Left ventricle myocardium superior (tissue), 1 donor: ENCODE data around the gene FLT4. TPM values are rescaled to one million over a fixed set of nuclear protein-coding genes. Genes with fewer than 3 reads are reported as not detected.
"Not testable (repeated sequence)": the region's sequence is repeated elsewhere in the genome, so short reads cannot be mapped to it uniquely, and the experiment has no call there.

ENCODE experiments used
- ATAC-seq: fragments of 200-7000 bp; cut with Tn5 transposase; one replicate; pipeline ENCODE4 v1.9.1; 2020; ENCODE audit warnings: mild to moderate bottlenecking, moderate library complexity
- DNase-seq: peaks from one replicate; pipeline ENCODE4 v3.0.0-alpha.2; 2020
- intact Hi-C: fragments of 100-400 bp; cut with micrococcal nuclease; formaldehyde crosslinking; loops from one replicate; pipeline ENCODE4 v1.11.0; 2022
- long read RNA-seq: library from polyadenylated mRNA; unstranded; transcript quantifications from one replicate; pipeline ENCODE4 v2.0.0, GENCODE V29; 2021
- total RNA-seq: library from RNA; stranded (reverse); fragmentation: NEBNext Ultra II Directional; extraction: Animal tissue kit (Norgen Biotek cat#: 25700); gene quantifications from one replicate; pipeline ENCODE4 v1.2.1, GENCODE V29; 2021
- donor health status: DM: no; HTN: yes; CAD: no; lungs with severe emphysema.

FLT4 gene
- total RNA-seq: 8.0 TPM
- long read RNA-seq, partial matches to known transcripts: 1 of 4 reads
- long read RNA-seq, other reads (novel, unspliced or antisense): 3 of 4 reads

- peak; percentile 55 for ATAC-seq
- peak; percentile 31 for DNase-seq
- intact Hi-C loops: no loop called here
These were observed at the start of gene FLT4 for GRCh38 chr5:180649297-180650039. Gene FLT4 (minus strand): TSS chr5:180649600. CDS start chr5:180649545, 55 bp downstream.

GRCh38 chr5:180699042-180699441, 49.6 kb upstream of the FLT4 start:
- DNase-seq: no peak
- ATAC-seq: no peak
- intact Hi-C loops: no loop called here

- intact Hi-C loops: no loop called here
- no peak for DNase-seq
These were observed 46.7 kb upstream of the FLT4 start for GRCh38 chr5:180696116-180696515.

GRCh38 chr5:180692429-180692828, 43.0 kb upstream of the FLT4 start:
- DNase-seq: no peak
- ATAC-seq: no peak
- intact Hi-C loops: no loop called here

More at GRCh38 chr5:180696116-180696515, 46.7 kb upstream of the FLT4 start:
- no peak for ATAC-seq

GRCh38 chr5:180691046-180691445, 41.6 kb upstream of the FLT4 start:
- DNase-seq (no peak), ATAC-seq (no peak)
- intact Hi-C loops: no loop called here

GRCh38 chr5:180690562-180690961, 41.2 kb upstream of the FLT4 start:
- ATAC-seq: no peak
- intact Hi-C loops: no loop called here
- DNase-seq: no peak

GRCh38 chr5:180689775-180690174, 40.4 kb upstream of the FLT4 start:
- no peak for DNase-seq
- no peak for ATAC-seq
- intact Hi-C loops: no loop called here

- no peak for ATAC-seq
- intact Hi-C loops: no loop called here
- no peak for DNase-seq
These were observed 39.8 kb upstream of the FLT4 start for GRCh38 chr5:180689071-180689694.

- intact Hi-C loops: no loop called here
- DNase-seq (no peak), ATAC-seq (no peak)
These were observed 39.1 kb upstream of the FLT4 start for GRCh38 chr5:180688330-180689070.

- DNase-seq, ATAC-seq, intact Hi-C loops: not testable (repeated sequence)
These were observed 37.4 kb upstream of the FLT4 start for GRCh38 chr5:180686799-180687198.

- ATAC-seq (no peak), DNase-seq (no peak)
- intact Hi-C loops: no loop called here
These were observed 35.3 kb upstream of the FLT4 start for GRCh38 chr5:180684623-180685161.

- ATAC-seq: no peak
- intact Hi-C loops: no loop called here
- DNase-seq: no peak
These were observed 34.0 kb upstream of the FLT4 start for GRCh38 chr5:180683220-180683922.

GRCh38 chr5:180682560-180682959, 33.2 kb upstream of the FLT4 start:
- no peak for DNase-seq
- no peak for ATAC-seq

GRCh38 chr5:180682008-180682407, 32.6 kb upstream of the FLT4 start:
- intact Hi-C loops, ATAC-seq, DNase-seq: not testable (repeated sequence)

More at GRCh38 chr5:180682560-180682959, 33.2 kb upstream of the FLT4 start:
- intact Hi-C loops: no loop called here

GRCh38 chr5:180678319-180678718, 28.9 kb upstream of the FLT4 start:
- ATAC-seq, DNase-seq, intact Hi-C loops: not testable (repeated sequence)

- DNase-seq (no peak), ATAC-seq (no peak)
- intact Hi-C loops: no loop called here
These were observed 25.7 kb upstream of the FLT4 start for GRCh38 chr5:180675036-180675635.

GRCh38 chr5:180674090-180674475, 24.7 kb upstream of the FLT4 start:
- ATAC-seq, DNase-seq, intact Hi-C loops: not testable (repeated sequence)

GRCh38 chr5:180673371-180674089, 24.1 kb upstream of the FLT4 start:
- DNase-seq (no peak), ATAC-seq (no peak)
- intact Hi-C loops: no loop called here
